ENCODE measurements around the gene CYS1.
"Not testable (repeated sequence)": the region's sequence is repeated elsewhere in the genome, so short reads cannot be mapped to it uniquely, and the experiment has no call there.

The CYS1 gene, protein sequence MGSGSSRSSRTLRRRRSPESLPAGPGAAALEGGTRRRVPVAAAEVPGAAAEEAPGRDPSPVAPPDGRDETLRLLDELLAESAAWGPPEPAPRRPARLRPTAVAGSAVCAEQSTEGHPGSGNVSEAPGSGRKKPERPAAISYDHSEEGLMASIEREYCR

DNA sequence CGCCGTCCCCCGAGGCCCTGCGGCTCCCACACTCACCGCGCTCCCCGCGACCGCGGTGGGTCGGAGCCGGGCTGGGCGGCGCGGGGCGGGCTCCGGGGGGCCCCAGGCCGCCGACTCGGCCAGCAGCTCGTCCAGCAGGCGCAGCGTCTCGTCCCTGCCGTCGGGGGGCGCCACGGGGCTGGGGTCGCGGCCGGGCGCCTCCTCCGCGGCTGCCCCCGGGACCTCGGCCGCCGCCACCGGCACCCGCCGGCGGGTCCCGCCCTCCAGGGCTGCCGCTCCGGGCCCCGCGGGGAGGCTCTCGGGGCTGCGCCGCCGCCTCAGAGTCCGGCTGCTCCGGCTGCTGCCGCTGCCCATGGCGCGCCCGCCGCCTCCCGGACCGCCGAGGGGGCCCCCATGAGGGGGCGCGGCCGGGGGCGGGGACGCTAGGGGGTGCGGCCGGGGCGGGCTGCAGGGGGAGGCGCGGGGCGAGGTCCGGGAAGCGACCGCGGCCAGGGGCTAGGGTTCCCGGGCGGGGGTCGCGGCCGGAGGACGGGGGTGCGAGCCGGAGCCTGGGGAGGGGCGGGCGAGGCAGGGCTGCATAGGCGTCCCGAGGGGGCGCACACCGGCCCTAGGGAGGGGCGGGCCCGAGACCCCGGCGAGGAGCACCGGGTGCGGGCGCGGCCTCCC is at the start of gene CYS1:
Gene CYS1, minus strand, starts transcription at position 542 of the 666 bp plus-strand sequence. Its CDS starts 188 bp downstream, at position 354.
- DNase-seq = peak; percentile 15

DNA sequence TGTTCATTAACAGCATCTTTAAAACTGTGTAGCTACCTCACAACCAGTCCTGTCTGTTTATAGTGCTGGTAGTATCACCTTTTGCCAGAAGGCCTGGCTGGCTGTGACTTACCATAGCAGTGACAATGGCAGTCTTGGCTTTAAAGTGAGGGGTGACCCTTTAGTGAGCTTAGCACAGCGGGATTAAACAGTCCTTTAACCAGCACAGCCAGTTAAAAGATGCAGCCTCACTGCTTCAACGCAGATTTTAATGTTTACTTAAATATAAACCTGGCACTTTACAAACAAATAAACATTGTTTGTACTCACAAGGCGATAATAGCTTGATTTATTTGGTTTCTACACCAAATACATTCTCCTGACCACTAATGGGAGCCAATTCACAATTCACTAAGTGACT is 49.3 kb upstream of the CYS1 start:
- no peak for DNase-seq

DNA sequence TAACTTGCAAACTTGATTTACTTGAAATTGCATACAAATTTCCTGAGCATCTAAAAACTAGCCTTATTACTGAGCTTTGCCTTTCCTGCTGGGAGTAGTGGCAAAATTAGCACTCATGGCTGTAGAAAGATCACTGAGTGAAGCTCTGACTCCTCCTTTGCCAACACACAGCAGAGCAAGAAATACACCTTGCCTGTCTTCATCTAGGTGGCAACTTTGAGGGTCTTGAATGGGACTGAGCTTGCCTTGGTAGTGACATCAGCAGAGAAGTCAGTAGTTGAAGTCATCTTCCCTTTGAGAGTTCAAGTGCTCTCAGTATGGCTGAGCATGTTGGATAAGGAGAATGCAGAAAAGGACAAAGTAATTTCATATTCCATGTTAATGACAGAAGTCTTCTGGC is 48.2 kb upstream of the CYS1 start:
- no peak for DNase-seq

DNA sequence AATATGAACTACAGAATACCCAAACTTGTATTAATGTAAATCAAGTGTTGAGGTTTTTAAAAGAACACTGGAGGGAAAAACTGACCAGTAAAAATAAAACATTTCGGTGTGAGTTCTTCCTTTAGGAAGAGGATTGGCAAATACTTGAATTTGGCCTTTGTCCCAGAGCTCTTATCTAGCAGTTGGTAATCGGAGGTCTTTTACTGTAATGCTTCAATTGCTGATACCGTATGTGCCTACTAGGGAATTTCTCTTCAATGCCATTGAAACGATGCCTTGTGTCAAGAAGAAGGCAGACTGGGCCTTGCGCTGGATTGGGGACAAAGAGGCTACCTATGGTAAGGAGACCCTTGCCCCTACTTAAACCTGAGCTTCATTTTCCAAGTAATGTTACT is 46.4 kb upstream of the CYS1 start:
- no peak for DNase-seq

DNA sequence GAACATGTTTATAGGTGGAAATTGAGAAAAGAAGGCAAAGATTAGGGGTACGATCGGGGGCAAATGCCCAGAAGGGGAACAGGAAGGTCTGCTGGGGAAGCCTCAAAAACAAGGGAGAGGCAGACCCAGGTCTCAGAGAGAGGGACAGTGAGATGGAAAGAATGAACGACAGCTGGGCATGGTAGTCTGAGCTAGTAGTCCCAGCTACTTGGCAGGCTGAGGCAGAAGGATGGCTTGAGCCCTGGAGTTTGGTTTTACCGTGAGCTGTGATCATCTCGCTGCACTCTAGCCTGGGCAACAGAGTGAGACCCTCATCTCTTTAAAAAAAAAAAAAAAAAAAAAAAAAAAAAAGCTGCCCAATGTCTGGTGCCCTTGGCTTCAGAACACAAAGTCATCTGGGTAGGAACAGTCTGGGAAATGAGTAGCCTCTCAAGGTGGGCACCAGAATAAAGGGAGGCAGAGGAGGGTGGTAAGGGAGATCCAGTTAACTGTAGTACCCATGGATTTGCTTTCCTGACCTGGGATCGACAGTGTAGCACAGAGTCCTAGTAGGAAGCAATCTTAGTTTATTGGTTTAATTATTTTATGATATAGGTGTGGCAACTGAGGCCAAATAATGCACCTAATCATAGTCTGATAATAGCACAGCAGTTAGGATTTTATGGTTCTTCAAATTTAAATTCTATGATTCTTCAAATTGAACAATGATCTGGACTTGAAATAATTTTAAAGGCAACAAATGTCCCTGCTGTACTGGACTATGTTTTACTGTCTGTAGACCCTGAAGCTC is 45.8 kb upstream of the CYS1 start:
- DNase-seq = no peak

DNA sequence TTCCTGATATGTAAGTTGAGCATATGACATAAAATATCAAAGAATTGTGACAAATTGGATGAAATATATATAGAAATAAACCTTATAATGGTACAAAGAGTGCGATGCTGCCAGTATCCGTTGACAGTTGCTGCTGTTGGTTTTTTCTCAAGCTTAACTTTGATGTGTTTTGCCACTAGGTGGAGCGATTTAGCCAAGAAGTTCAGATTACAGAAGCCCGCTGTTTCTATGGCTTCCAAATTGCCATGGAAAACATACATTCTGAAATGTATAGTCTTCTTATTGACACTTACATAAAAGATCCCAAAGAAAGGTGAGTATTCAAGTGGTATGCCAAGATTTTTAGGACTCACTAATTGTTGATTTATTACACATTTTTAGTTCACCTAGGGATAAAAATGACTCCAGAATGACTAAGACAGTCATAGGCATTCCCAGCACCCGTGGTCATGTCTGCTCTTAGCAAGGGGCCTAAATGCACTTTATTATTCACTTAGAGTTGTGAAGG is 44.4 kb upstream of the CYS1 start:
- DNase-seq = no peak

DNA sequence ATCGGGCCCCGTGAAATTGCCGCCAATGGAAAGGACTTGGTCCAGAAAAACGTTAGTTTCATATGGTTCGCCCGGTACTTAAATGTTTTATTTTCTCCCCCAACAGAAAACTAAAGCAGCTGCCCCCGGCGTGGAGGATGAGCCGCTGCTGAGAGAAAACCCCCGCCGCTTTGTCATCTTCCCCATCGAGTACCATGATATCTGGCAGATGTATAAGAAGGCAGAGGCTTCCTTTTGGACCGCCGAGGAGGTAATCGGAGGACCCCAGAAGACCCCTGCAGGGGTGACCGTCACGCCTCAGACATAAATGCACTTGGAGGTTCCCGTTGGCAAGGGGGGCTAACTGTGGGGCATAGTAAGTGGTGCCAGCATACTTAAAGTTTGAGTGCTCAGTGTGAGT is 43.1 kb upstream of the CYS1 start:
- DNase-seq = peak; percentile 8

DNA sequence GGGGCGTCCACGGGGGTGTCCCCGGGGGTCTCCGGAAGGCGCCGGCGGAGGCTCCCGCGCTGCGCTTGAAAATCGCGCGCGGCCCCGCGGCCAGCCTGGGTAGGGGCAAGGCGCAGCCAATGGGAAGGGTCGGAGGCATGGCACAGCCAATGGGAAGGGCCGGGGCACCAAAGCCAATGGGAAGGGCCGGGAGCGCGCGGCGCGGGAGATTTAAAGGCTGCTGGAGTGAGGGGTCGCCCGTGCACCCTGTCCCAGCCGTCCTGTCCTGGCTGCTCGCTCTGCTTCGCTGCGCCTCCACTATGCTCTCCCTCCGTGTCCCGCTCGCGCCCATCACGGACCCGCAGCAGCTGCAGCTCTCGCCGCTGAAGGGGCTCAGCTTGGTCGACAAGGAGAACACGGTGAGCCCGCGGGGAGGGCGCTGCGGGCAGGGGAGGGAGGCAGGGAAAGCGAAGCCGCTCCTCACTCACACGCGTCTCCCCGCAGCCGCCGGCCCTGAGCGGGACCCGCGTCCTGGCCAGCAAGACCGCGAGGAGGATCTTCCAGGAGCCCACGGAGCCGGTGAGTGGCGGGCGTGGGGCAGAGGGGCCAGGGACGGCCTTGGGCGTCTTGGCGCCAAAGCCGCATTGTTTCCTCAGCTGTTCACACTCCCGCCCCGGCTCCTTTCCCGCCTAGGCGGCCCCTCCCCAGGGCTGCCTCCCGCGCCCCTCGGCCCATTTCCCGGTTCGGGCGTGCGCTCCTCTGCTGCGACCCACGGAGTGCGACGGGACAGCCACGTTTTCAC is 42.5 kb upstream of the CYS1 start, which contains the start of gene RRM2:
Gene RRM2, plus strand, starts transcription at position 240 of the 781 bp plus-strand sequence. Its CDS starts 60 bp downstream, at position 300.
- peak; percentile 89 for DNase-seq

DNA sequence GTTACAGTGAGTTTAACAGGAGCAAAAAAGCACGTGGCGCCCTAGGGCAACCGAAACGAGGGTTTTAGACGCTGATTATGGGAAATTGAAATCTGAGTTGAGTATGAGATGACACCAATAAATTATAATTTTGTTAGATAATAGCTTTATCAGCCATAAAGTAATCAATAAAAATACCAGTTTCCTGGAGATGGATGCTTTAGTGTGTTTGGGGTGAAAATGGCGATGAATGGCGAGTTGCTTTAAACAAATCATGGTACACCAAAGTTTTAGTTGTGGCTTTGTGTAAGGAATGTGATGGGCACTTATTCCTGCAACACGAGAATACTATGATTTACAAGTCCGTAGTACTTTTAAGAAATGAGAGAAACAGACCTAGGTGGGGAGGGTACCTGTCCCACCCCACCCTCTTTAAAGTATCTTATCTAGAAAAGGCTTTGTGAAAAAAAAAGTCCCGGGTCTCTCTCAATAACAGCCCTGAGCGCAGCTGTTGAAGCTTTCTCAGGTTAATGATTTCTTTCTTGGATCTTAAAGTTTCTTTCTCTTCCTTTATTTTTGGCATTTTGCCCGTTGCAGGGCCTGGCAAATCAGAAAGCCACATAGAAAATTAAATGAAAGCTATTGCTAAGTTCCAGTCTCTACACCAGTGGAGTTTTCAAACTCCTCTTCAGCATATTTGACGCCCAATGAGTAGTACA is 40.8 kb upstream of the CYS1 start:
- DNase-seq = no peak

DNA sequence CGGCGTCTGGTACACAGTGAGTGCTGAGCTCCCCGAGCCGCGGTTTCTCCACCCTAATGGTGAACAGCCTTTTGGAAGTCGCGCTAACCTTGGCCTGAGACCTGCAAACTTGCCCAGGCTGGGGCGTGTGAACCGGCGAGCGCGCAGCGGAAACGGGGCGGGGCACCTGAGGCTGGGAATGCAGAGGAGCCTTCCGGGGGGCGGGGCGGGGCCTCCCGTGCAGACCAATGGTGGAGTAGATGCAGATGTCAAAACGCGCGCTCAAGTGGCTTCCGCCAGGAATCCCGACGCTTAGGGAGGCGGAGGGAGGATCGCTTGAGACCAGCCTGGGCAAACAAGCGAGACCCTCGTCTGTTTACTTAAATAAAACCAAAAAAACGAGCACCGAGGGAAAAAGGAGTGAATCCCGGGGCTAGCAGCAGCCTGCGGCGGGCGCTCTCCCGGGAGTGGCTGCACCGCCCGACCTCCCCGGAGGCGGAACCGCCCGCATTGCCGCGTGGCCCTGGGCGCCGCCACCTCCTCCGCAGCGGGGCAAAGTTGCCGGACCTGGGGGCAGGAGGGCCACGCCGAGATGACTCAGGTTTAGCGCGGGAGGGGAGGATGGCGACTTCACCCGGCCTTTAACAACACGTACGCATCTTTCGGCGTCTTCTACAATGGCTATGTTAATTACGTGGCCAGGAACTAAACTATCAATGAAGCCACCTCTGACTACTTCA is 40.1 kb upstream of the CYS1 start:
- peak; percentile 96 for DNase-seq

DNA sequence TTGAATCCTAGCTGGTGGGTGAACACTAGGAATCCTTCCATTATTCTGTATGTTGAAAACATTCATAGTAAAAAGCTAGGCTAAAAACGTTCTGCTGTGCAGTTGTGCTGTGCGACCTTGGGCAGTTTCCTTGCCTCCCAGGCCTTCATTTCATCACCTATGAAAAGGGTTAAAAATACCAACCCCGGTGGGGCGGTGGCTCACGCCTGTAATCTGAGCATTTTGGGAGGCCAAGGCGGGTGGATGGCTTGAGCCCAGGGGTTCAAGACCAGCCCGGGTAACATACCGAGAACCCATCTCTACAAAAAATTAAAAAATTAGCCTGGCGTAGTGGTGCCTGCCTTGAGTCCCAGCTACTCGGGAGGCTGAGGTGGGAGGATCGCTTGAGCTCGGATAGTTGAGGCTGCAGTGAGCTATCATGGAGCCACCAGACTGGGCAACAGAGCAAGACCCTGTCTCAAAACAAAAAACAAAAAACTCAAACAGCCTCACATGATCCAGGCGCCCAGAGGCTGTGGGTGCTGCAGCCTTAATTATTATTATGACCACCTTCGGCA is 39.5 kb upstream of the CYS1 start:
- no peak for DNase-seq

DNA sequence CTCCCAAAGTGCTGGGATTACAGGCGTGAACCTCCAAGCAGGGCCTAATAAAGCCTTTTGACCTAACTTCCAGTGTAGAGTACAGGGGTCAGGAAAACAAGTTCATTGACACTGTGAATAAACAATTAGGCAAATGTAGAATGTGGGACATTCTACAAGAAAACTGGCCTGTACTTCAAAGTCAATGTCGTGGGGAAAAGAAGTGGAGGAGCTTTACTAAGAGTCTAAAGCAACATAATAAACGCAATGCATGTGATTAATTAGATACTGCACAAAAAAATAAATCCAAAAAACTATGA is 38.8 kb upstream of the CYS1 start:
- DNase-seq = no peak

DNA sequence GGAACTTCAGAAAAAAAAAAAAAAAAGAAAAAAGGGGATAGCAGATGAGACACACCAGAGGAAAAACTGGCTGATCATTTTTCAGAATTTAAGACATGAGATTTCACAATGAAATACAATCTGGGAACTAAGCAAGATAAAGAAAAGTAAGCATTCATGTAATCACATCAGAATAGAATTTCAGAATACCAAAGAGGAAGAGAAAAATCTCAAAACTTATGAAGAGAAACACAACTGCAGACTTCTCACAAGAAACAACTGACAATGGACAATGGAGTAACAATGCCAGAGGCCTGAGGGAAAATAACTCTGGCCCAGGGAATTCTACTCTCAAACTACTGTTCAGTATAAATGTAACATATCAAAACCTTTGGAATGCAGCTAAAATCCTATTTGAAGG is 29.1 kb upstream of the CYS1 start:
- no peak for DNase-seq

DNA sequence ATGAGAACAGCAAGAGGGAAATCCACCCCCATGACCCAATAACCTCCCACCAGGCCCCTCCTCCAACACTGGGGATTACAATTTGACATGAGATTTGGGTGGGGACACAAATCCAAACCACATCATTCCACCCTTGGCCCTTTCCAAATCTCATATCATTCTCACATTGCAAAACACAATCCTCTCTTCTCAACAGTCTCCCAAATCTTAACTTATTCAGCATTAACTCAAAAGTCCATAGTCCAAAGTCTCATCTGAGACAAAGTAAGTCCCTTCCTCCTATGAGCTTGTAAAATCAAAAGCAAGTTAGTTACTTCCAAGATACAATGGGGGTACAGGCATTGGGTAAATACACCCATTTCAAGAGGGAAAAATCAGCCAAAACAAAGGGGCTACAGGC is 24.7 kb upstream of the CYS1 start:
- not testable (repeated sequence) for DNase-seq

DNA sequence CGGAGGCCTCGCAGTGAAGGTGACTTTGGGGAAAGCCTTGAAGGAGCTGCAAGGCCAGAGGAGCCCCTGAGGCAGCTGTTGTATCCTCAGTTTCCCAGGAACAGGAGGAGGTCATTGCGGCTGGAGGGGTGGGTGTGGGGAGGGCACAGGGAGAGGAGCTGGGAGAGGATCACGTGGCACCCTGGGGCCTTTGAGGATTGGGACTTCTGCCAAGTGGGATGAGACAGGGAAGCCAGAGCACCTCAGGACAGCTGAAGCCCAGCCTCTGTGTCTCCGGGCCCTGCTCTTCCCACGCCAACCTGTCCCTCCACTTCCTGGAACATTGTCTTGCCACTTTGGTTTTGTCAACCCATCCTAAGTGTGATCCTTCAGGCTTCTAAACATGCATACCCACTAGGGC is 23.0 kb upstream of the CYS1 start:
- DNase-seq = no peak

DNA sequence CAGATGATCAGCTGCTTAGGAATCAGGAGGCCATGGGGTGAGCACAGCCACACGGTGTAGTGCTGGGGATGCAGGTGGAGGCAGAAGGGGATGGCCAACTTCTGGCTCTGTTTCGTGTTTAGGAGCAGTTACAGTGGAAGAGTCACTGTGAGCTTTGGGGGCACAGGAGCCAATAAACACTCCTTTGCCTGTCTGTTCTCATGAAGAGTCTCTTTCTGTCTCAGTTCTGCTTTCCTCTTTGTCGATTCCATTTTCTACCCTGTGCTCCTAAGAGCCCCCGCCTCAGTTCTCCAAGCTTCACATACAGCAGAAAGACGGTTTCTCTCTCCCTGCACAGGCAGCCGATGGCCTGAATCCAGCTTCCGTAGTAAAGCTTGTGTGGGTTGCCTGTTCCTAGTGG is 21.3 kb upstream of the CYS1 start:
- DNase-seq = no peak

DNA sequence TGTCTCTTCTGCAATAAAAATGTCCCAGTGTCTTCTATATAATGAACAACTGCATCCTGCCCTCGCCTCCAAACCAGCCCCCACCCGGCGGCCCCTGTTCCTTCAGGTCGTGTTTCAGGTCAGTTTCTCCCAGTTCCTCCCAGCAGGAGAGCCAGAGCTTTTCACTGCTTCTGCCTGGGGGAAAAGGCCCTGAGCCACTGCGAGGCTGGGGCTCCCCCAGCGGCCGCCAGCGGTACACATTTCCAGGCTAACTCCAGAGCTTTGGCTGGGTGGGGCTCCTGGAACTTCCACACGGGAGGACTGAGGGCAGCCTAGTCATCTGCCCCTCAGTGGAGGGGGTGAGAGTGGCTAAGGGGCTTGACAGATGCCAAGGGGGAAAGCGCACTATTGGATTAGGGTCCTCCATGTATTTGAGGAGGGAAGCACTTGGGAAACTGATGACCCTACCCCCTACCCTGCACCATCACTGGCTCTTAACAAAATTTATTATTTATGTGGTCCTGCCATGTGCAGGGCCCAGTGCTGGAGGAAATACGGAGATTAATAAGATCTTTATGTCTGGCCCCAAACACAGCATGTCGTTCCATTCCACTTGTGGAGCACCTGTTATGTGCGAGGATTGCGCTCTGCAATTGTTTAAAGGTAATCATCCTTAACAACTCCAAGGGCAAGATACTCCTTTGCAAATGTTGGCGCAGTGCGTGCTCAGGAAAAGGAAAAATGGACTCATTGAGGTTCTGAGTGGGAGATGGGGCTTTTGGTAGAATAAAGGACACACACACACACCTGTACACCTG is 17.3 kb upstream of the CYS1 start:
- DNase-seq = peak; percentile 29

DNA sequence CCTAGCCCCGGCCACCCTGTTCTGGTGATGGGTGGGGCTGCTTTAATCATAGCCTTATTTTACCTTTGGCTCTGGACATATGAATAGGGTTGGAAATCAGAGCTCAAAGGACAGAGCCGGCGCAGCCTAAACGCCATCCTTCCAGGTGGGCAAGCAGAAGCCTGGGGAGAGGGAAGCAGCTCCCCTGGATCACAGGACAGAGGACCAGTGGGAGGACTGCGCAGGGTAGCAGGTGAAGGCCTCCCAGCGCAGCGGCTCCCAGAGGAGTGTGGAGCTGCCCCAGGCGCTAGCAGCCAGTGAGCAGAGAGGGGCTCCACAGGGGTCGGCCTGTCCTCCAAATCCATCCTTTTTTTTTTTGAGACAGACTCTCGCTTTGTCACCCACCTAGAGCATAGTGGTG is 16.4 kb upstream of the CYS1 start:
- no peak for DNase-seq

DNA sequence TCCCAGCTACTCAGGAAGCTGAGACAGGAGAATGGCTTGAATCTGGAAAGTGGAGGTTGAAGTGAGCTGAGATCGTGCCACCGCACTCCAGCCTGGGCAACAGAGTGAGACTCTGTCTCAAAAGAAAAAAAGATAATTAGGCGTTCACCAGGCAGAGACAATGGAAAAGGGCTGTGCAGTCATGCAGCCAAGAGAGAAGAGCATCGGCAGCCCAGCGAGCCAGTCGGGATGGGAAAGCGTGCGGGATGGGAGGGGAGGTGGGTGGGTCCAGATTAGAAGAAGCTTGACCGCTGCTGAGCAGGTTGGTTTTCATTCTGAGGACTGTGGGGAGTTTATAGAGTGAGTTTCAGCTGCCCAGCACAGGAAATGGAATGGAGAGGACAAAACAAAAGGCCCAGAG is 15.0 kb upstream of the CYS1 start:
- DNase-seq = no peak

DNA sequence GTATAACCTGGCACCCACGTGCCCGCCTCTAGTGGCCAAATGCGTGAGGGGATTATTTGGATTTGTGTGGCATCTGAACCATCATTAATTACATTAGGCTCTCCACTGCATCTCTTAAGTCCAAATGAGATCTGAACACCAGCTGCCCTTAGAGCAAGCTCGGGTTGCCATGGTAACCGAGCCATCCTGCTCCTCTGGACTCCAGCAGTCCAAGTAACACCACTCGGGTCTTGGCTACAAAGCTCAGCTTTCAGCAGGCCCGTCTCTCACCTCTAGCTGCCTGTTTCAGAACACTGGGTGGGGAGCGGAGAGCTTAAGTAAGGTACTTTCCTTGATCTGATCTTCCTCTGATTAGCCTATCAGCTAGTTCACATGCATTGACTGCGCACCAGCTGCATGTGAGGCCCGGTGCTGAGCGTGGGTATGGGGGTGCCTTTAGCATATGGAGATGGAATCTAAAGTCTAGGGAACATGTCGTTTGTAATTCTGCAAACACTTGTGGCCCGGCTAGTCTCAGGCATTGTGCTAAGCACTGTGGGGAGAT is 14.1 kb upstream of the CYS1 start:
- DNase-seq = no peak

DNA sequence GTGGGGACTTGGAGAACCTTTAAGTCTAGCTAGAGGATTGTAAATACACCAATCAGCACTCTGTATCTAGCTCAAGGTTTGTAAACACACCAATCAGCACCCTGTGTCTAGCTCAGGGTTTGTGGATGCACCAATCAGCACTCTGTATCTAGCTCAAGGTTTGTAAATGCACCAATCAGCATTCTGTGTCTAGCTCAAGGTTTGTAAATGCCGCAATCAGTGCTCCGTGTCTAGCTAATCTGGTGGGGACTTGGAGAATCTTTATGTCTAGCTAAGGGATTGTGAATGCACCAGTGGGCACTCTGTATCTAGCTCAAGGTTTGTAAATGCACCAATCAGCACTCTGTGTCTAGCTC is 11.7 kb upstream of the CYS1 start:
- DNase-seq = not testable (repeated sequence)

Measured in stimulated activated CD4-positive, alpha-beta T cell treated with anti-CD3 and anti-CD28 coated beads, Interleukin-4, amount 100 ng/mL, for 1 hour (primary cell).